HG02885 (cell line): Measurements from ENCODE around the gene PLCL1.

ENCODE experiments used
- ATAC-seq: cut with Tn5 transposase; IDR thresholded peaks from one replicate; pipeline ENCODE4 v1.9.1; 2021; ENCODE audit warnings: mild to moderate bottlenecking; ENCODE audit not compliant: unreplicated experiment, poor library complexity

Gene PLCL1

DNA sequence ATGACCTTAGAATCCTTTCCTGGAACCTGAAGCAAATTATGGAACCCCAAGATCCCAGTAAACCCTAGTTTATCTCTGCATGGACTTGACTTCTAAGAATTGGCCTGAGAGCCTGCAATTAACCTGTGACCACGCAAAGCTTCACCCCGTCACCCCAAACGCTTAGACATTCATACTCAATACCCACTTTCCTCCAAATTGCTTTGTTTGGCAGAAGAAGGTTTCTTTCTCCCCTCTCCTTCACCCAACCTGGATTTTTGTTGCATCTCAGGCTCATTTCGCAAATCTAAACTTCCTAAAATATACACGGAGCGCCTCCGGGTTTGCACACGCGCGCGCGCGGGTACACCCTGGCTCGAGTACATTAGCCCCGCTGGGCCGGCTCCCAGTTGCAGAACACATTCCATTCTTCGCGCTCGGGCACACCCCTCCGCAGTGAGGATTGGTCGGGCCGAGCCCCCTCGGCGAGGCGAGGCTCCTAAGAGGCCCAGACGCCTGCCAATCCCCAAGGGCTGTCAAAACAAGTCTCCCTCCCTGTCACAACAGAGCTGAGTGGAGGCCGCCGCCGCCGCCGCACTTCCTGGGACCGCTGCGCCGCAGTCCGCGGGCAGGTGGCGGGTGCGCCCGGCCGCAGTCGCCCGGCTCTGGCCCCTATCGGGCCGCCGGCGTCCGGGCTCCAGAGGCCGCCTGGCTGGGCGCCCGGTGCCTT, at the start of gene PLCL1:
Gene PLCL1, plus strand, starts transcription at position 545 of the 709 bp plus-strand sequence.
- ATAC-seq, result peak; percentile 99

DNA sequence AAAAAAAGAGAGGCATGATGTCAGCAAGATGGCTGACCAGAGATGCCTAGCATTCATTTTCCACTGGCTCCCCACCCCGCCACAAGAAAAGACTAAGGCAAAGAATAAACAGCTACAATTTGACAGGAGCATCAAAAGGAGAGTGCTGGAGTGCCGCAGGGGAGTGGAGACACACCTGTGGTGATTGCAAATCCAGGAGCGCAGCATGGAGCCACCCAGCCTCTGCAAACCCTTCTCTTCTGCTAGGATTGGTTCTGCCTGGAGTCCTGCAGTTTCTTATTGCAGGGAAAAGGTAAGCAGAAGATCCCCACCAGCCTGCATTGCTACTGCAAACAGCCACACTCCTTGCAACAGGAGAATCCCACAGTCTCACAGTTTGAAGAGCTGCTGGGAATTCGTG, 45.4 kb upstream of the PLCL1 start:
- no peak for ATAC-seq

DNA sequence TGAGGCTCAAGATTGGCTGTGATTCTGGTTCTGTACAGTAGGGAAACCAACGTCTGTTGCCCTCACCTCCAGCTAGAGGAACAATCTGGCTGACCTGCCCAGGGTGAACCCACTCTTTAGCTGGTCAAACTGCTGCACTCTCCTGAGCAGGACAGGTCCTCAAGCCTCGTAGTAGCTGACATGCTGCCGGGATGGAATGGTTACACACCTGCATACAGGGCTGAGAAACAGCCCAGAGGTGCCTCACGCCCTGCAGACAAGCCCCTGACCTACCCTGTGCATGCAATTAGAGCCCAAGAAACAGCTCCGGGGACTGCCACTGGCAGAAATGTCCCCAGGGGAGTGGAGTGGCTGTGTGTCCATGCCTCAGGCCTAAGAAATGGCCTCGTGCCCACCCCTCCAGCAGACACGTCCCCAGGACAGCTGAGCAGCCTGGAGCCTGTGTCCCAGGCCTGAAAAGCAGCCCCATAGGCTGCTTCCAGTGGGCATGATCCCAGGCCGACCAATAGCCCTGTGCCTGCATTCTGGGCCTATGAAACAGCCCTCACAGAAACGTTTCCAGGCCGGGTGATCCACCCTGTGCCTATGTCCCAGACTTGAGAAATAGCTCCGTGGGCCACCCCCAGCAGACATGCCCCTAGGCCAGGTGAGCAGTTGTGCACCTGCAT, 44.6 kb upstream of the PLCL1 start:
- no peak for ATAC-seq

DNA sequence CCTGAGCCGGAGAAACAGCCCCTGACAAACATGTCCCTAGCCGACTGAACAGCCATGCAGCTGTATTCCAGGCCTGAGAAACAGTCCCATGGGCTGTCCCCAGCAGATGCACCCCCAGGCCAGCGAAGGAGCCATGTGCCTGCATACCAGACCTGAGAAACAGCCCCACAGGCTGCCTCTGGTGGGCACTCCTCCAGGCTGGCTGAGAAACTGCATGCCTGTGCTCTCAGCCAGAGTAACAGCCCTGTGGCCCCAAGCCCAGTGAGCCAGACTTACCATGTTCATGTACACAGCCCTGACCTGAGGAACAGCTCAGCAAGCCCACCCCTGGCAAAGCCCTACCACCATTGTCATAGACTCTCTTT, 44.1 kb upstream of the PLCL1 start:
- no peak for ATAC-seq

DNA sequence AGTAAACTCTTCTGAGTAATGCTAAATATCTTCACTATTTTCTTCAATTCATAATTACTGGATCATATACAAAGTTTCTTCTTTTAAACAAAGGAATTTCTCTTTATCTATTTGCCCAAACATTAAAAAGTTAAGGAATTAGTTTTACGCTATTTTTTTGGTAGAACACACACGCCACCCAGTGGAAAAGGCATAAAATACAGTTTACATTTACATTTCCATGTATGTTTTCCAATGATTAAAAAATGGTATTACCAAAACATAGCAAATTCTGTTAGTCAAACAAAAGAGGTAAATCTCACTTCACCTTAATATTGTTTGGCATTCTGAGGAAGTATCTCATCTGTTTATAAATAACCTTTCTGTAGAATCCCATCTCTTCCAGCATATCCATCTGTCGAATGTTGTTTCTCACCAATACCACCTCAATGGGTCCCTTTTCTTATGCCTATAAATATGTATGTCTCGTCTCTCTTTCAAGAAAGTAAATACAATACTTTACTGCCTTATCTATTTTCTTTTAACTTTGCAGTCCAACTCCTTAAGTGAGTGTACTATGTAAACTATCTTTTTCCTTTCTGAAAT, 26.5 kb upstream of the PLCL1 start:
- ATAC-seq, result no peak

DNA sequence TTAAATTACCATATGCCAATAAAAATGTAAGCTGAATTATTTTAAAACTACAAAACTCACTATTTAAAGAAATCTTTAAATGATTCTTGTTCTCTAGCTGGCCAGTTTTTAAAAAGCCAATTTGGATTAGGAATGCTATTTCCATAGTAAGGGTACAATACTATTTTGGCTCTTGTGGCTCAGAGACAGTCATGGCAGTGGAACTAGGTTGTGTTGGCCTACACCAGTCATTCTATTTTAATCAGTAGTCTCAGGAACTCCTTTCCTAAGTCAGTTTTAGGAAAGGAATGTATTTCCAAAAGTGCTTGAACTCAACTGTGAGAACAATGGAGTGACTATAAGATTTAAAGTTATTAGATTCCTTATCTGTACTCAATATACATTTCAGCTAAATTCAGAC, 25.1 kb upstream of the PLCL1 start:
- ATAC-seq, result no peak

DNA sequence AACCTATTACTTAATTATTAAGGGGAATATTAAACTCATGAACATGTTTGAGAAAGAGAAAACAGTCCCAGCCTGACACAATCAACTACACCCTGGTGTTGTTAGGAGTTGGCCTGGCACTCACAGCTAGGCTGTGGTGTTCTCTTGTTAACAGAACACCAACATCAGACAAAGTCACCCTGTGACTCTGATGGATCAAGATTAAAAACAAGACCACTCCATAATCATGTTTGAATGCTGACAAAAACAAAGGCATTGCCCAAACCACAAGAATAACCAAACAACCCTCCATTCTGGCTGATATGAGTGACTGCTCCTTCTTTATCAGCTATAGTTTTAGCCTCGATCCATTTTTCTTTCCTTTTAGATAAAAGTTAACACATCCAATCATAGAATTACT, 22.3 kb upstream of the PLCL1 start:
- ATAC-seq, result no peak

DNA sequence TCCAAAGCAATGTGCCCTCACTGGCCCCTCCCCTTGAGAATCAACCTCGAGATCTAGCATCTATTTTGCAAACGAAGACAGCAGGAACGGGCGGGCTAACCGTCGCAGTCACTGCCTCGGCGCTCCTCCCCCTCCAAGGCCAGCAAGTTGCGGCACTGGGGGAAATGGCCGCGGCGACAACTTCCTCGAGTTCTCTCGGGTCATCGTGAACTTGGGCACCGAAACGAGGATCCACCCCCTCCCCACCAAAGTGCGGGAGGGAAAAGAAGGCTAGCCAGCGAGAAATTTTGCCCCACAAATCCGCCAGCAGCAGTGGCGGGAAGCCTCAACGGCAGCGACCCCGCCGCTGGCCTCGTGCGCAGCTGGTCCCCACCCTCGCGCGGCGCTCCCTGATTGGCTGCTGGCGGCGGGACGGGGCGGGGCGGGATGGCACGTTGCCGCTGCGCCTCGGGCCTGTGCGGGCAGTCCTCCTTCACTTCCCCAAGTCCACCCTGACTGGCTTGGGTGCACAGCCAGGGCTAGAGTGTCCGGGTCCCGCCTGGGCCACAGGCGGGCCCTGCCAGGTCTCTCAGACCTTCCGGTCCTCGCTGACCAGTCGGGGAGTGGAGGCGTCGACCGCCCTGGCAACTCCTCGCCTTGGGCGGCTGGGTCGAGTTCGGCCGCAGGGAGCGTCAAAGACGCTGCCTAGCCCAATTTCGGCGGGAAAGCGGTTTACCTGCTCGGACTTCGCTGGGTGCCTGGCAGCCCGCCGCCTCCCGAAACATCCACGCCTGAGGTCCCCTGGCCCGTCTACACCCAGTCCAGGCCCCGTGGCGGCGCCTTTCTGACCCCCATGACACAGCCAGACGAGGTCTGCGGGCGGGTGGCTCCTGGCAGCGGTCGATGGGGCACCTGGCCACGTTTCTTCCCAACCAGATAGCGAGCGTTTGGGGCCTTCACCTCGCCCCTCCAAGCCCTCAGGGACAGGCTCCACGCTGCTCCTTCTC, 19.1 kb upstream of the PLCL1 start, which contains the start of gene BOLL:
Gene BOLL, minus strand, starts transcription at position 364 of the 986 bp plus-strand sequence. CDS start 3,469 bp downstream, outside the sequence.
- no peak for ATAC-seq

DNA sequence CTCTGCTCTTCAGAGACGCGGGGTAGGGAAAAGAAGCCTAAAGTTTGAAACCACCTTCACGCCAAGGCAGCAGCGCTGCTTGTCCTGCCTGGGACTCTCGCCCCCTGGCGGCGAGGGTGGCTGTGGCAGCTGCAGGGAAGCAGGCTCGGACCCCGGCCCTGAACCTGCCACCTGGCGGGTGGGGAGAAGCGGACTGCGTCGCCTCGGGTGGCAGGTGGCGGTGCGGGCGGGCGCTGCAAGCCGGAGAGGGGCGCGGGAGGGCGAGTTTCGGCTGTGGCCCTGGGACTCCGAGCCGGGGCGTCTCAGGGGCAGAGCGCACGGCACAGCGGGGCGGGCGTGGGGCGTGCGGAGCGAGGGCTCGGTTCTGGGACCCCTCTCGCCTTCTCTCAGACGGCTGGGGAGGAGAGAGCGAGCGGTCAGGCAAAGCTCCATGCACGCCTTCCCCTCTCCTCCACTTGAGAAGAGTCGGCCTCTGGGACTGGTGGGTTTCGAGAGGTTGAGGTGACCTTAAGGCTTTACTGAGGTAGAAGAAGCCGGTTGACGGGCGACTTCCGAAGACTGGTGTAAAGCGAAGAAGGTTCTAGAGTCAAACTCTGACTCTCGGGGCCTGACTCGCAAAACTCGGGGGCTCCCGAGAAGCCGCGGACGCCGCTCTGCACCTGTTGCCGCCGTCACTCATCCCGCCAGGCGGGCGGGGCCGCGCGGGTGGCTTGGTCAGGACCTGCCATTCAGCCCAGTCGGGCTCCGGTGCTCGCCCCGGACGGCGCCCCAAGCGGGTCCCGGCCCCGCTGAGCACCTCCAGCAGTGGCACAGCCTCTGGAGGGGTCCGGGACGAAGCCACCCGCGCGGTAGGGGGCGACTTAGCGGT, 18.1 kb upstream of the PLCL1 start:
- ATAC-seq, result peak; percentile 74

DNA sequence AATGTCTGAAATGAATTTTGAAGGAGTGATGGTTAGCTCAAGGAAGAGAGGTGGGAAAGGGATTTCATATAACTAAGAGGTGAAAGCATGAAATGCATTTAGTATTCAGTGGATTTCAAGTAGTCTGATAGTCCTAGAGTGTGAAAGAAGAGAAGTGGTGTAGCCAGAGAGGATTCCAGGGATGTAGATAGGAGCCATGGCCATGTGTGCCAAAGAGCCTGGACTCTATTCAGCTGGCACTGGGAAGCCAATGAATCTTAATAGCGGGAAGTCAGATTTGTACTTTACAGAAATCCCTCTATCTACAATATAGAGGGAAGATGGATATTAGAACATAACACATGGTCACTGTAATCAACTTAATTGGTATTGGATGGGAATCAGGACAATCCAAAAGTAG, 10.9 kb upstream of the PLCL1 start:
- no peak for ATAC-seq

DNA sequence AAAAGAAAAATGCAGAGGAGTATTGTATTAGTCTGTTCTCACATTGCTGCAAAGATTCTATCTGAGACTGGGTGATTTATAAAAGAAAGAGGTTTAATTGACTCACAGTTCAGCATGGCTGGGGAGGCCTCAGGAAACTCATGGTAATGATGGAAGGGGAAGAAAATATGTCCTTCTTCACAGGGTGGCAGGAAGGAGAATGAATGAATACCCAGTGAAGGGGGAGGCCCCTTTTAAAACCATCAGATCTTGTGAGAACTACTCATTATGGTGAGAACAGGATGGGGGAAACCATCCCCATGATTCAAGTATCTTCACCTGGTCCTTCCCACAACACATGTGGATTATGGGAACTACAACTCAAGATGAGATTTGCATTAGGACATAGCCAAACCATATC, 9.1 kb upstream of the PLCL1 start:
- ATAC-seq, result no peak

DNA sequence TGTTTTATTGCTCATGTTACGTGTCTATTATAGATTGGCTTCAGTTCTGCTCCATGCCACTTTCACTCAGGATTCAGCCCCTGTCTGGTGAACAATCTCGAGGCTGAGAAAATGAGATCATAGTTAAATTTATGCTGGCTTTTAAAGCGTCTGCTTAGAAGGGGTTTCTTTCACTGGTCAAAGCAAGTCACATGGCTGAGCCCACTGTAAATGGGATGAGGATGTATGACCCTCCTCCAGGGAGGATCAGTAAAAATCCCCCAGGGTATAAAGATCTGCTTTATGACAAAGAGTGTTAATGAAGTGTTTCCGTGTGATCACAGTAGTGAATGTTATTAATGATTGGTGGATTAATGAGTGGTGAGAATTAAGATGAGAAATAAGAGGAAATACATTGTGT, 6.2 kb upstream of the PLCL1 start:
- ATAC-seq, result no peak

DNA sequence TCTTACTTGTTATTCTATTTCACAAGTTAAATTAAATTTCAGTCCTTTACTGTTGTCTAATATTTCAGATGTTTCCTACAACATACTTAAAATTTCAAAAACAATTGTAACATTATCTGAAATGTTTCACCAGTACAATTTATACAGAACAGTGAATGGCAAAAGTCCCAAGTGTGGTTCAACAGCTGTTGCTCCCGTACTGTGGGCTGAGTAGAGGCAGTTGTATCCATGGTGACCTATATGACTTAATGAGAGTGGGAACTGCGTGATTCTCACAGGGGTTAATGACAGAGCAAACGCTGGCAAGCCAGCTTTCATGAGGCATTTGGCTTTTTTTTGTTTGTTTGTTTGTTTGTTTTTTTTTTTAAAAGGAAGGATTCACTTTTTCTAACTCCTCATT, 5.3 kb upstream of the PLCL1 start:
- no peak for ATAC-seq

DNA sequence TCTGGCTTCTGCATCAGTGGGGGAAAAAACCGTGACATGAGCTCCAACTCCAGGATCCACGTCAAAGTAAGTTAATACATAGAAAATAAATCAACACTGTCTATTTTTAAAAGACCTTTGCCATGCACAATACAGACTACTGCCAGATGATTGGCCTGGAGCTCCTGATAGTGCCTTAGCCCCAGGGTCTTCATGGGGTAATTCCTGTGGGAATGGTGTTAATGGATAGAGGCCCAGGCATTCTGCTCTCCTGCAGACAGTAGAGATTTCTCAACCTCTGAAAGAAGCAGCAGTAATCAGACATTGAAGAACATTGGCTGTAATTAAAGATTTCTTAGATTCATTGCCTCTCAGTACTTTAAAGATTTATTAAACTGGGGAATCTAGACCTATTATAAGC, 4.3 kb upstream of the PLCL1 start:
- ATAC-seq, result no peak

DNA sequence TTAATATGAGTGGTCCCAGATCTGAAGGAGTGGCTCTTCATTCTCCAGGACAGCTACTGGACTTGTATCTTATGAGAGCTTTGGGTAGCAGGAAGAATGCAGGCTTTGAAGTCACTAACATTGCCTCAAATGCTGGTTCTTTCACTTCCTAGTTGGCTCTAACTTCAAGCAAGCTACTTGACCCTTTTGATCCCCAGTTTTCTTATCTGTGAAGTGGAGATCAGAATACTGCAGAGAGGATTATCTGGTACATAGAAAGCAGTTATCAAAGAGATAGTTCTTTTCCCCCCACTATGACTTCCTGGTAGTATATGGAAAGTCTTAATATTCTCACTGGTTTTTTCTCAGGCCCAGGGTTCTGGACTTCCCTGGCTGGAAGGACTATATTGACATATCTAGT, 3.4 kb upstream of the PLCL1 start:
- no peak for ATAC-seq

DNA sequence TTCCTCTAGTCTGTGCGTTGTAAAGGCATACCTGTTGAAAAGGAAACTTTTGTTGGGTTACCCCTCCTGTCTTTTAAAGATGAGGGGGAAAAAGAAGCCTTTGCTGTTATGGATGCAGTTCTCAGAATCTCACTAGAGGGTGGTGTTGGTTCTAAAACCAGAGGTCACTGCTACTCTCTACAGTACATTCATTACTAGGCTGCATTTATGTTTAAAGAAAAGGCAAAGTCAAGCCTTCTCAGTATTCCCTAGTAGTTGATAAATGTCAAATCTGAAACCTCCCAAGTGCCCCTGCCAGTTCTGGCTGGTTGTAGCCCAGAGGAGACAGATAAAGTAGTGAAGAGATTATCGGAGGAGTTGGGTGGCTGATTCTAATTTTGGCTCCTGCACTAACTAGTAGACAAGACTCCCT, 1.4 kb upstream of the PLCL1 start:
- ATAC-seq, result peak; percentile 30

DNA sequence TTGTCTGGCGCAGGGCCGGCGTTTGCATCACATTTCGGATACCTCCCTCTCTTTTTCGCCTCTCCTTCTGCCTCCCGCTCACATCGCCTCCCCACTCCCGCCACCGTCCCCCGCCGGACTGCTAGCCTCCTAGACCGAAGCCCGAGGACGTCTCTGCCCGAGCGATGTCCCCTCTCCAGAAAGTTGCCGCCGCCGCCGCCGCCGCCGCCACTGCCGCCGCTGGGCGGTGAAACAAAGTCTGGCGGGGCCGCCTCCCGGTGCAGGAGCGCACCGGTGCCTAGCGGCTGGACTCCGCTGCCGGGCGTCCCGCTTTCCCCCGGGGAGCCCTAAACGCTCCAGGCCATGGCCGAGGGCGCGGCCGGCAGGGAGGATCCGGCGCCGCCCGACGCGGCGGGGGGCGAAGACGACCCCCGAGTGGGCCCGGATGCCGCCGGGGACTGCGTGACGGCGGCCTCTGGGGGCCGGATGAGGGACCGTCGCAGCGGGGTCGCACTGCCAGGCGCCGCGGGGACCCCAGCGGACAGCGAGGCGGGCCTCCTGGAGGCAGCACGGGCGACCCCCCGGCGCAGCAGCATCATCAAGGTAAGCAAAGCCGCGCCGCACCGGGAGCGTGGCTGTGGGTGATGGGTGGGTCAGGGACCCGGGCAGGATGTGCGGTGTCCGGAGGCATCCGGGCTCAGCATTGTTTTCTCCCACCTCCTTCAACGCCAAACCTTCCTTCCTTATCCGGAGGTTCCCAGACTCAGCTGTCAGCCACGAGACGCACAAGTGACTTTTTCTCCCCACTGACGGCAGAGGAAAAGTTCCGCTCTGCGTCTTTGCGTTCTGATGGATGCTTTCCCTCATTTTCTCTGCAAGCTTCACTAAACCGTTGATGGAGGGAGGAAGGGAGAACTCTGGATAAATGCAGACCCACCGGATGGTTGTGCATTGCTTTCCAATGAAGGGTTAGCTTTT, 643 bp downstream of the PLCL1 start:
- ATAC-seq, result peak; percentile 29
